Measurements from ENCODE around the gene DRC7.

- TF ChIP-seq EZH2 (IDR thresholded peaks at IDR 0.05; ENCODE audit: insufficient read depth, poor library complexity, severe bottlenecking), result no peak
- no peak for TF ChIP-seq EZH2phosphoT487 (IDR thresholded peaks at IDR 0.05; ENCODE audit: insufficient read depth, low read depth)
These were observed 3.7 kb upstream of the DRC7 start for GRCh38 chr16:57690782-57691471.

Data from GM23248 (cell line).